ENCODE data around the gene SMAP1. TPM values are rescaled to one million over a fixed set of nuclear protein-coding genes. Genes with fewer than 3 reads are reported as not detected.
A peak's percentile ranks its signal among the peaks of the same experiment; 100 is the strongest.

The SMAP1 gene
- total and polyA plus RNA-seq, 2 experiments from 2014 or later: 31.1 to 34.6 TPM

- H3K27ac Mint-ChIP-seq: peak overlapping the region; percentile 86; the same call in 1 of the 2 replicates
- TF ChIP-seq CREB1 (CRISPR knock-in tag; IDR thresholded peaks at IDR 0.05; ENCODE audit: low read depth): no peak
- TF ChIP-seq JUNB (IDR thresholded peaks at IDR 0.05; ENCODE audit: unreplicated experiment): no peak
- no peak for TF ChIP-seq NANOG (IDR thresholded peaks at IDR 0.05; ENCODE audit: borderline replicate concordance)
- no peak for TF ChIP-seq POLR2AphosphoS5 (IDR thresholded peaks at IDR 0.05; ENCODE audit: low read depth)
- no peak for TF ChIP-seq CTCF (conservative IDR thresholded peaks at IDR 0.05; ENCODE audit: low read depth in 2 of 2)
- no peak for TF ChIP-seq ZNF331 (CRISPR knock-in tag; IDR thresholded peaks at IDR 0.05; ENCODE audit: low read depth)
- no peak for TF ChIP-seq ZNF462 (CRISPR knock-in tag; IDR thresholded peaks at IDR 0.05)
- TF ChIP-seq ETS1 (IDR thresholded peaks at IDR 0.05): no peak
- no peak for TF ChIP-seq ZNF114 (CRISPR knock-in tag; IDR thresholded peaks at IDR 0.05)
- no peak for TF ChIP-seq STAT1 (IDR thresholded peaks at IDR 0.05; ENCODE audit: unreplicated experiment)
- TF ChIP-seq REST (IDR thresholded peaks at IDR 0.05; ENCODE audit: unreplicated experiment): no peak
- TF ChIP-seq EZH2phosphoT487 (IDR thresholded peaks at IDR 0.05; ENCODE audit: unreplicated experiment): no peak
- no peak for TF ChIP-seq EZH2 (IDR thresholded peaks at IDR 0.05; ENCODE audit: low read depth, unreplicated experiment)
- no peaks in the 10 kb centered on the region for H3K79me2 ChIP-seq (replicated peaks; ENCODE audit: insufficient read depth)
- ATAC-seq: no peak
- H3K36me3 Mint-ChIP-seq (ENCODE audit: low read depth): no peaks in the 10 kb centered on the region
- no peaks in the 10 kb centered on the region for H3K36me3 ChIP-seq (ENCODE audit: insufficient read depth)
- H3K4me1 ChIP-seq (ENCODE audit: insufficient read depth): peaks cover 7% of the 10 kb centered on the region
- H3K4me1 Mint-ChIP-seq: peaks cover 20% of the 10 kb centered on the region
- no peaks in the 10 kb centered on the region for H4K20me1 ChIP-seq (replicated peaks; ENCODE audit: insufficient read depth)
- DNase-seq (ENCODE audit: low spot score): no peak
- no peaks in the 10 kb centered on the region for H3K9me3 Mint-ChIP-seq
- H3K27me3 Mint-ChIP-seq (ENCODE audit: insufficient read depth, low read depth, poor library complexity): peaks cover 3% of the 10 kb centered on the region
- H3K27me3 ChIP-seq (ENCODE audit: insufficient read depth): no peaks in the 10 kb centered on the region
- no peak overlapping the region for H3K4me3 ChIP-seq
- no peak overlapping the region for H2AFZ ChIP-seq
- 0 out of 2 replicates have a peak overlapping the region, but pooled peaks have one; percentile 4 for H3K27ac ChIP-seq (ENCODE audit: low read depth)
- H3K4me2 ChIP-seq: no peak overlapping the region
- no peaks in the 10 kb centered on the region for H3F3A ChIP-seq (replicated peaks; ENCODE audit: low read depth)
- H3K4me3 Mint-ChIP-seq: no peak overlapping the region
- no peaks in the 10 kb centered on the region for H3K9me2 ChIP-seq (ENCODE audit: insufficient read depth)
Measured at GRCh38 chr6:70863343-70863742, 195.7 kb downstream of the SMAP1 start.
